HepG2 (cell line): Measurements from ENCODE around the gene NR2F1-AS1. TPM values are rescaled to one million over a fixed set of nuclear protein-coding genes. Genes with fewer than 3 reads are reported as not detected.

Source experiments
- LCORL ChIP-seq, 2 experiments: fragments of 450-650 bp in 1 of 2; sonication (generic) in 1 of 2; formaldehyde crosslinking in 1 of 2; IDR thresholded peaks; 2 replicates each; pipeline versions ENCODE4 v1.5.0 to v1.6.1; 2017 to 2020; ENCODE audit warnings: antibody characterized with exemption in 1 of 2, missing genetic modification reagents in 1 of 2
- MLXIP ChIP-seq: sonication (generic); formaldehyde crosslinking; IDR thresholded peaks from 2 replicates; pipeline ENCODE4 v1.9.0; 2021; ENCODE audit warnings: missing genetic modification reagents, borderline replicate concordance
- SUZ12 ChIP-seq: fragments of 150-350 bp; IDR thresholded peaks from 2 replicates; pipeline ENCODE4 v1.6.1; 2014; ENCODE audit warnings: low read depth, low read length
- polyA plus RNA-seq, 8 experiments: library from polyadenylated mRNA; depleted of rRNA in 3 of 8; stranded (reverse) in 7 of 8; unstranded in 1 of 8; fragments of >200 nt; fragmentation: Illumina TruSeq in 4 of 8; extraction: Trizol in 4 of 8; gene quantifications; 2 replicates each; pipeline versions ENCODE4 v1.2.1 to v1.2.3, GENCODE V29; 2011 to 2016; ENCODE audit warnings: low read depth in 4 of 8, missing spikeins in 1 of 8, mixed read lengths in 1 of 8; ENCODE audit not compliant: insufficient read depth in 1 of 8
- total RNA-seq, 5 experiments: library from RNA; depleted of rRNA; stranded (reverse); fragments of >200 nt; fragmentation: Illumina TruSeq; extraction: Trizol; gene quantifications; 2 replicates each; pipeline ENCODE4 v1.2.3, GENCODE V29; 2016; ENCODE audit warnings: low read depth in 1 of 5
- TF ChIP-seq, protein P1 (sequence below): sonication (generic); formaldehyde crosslinking; conservative IDR thresholded peaks from 2 replicates; pipeline ENCODE4 v1.4.0; 2020; ENCODE audit warnings: missing genetic modification reagents

NR2F1-AS1 gene
- total and polyA plus RNA-seq, 2 of the 13 experiments (the other 11 are each of a cell fraction or from before 2014, with no cell fraction given): 2.8 TPM

GRCh38 chr5:93578813-93579691, 2.0 kb downstream of the NR2F1-AS1 start (continued):
- TF ChIP-seq, protein P1, sequence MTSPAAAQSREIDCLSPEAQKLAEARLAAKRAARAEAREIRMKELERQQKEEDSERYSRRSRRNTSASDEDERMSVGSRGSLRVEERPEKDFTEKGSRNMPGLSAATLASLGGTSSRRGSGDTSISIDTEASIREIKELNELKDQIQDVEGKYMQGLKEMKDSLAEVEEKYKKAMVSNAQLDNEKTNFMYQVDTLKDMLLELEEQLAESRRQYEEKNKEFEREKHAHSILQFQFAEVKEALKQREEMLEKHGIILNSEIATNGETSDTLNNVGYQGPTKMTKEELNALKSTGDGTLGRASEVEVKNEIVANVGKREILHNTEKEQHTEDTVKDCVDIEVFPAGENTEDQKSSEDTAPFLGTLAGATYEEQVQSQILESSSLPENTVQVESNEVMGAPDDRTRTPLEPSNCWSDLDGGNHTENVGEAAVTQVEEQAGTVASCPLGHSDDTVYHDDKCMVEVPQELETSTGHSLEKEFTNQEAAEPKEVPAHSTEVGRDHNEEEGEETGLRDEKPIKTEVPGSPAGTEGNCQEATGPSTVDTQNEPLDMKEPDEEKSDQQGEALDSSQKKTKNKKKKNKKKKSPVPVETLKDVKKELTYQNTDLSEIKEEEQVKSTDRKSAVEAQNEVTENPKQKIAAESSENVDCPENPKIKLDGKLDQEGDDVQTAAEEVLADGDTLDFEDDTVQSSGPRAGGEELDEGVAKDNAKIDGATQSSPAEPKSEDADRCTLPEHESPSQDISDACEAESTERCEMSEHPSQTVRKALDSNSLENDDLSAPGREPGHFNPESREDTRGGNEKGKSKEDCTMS (CRISPR knock-in tag): no peak
- TF ChIP-seq MLXIP (CRISPR knock-in tag) (no peak), SUZ12 (no peak), LCORL (IDR thresholded peaks at IDR 0.05) (no peak), LCORL (CRISPR knock-in tag; IDR thresholded peaks at IDR 0.05) (no peak)
